GM06990 (cell line): ENCODE measurements around the gene DCHS2.

Experiments used
- DNase-seq: peaks from one replicate; pipeline ENCODE4 v3.0.0-alpha.2; 2011; ENCODE audit not compliant: insufficient read length; ENCODE audit errors: extremely low read depth
- H3K27me3 ChIP-seq: replicated peaks from 2 replicates; pipeline ENCODE4 v1.6.0; 2011; ENCODE audit warnings: low read length; ENCODE audit not compliant: control insufficient read depth, insufficient read depth
- H3K36me3 ChIP-seq: 2 replicates; pipeline ENCODE4 v1.5.1; 2011; ENCODE audit warnings: low read length; ENCODE audit not compliant: control insufficient read depth, insufficient read depth
- H3K4me3 ChIP-seq: replicated peaks from 2 replicates; pipeline ENCODE4 v1.5.1; 2011; ENCODE audit warnings: low read depth, mild to moderate bottlenecking, control low read depth, low read length
- TF ChIP-seq, protein P1 (sequence below): IDR thresholded peaks from 2 replicates; pipeline ENCODE4 v1.5.1; 2011; ENCODE audit warnings: low read length, control low read depth, mild to moderate bottlenecking, inconsistent platforms; ENCODE audit not compliant: insufficient read depth, poor library complexity, severe bottlenecking

DCHS2 gene

DNA sequence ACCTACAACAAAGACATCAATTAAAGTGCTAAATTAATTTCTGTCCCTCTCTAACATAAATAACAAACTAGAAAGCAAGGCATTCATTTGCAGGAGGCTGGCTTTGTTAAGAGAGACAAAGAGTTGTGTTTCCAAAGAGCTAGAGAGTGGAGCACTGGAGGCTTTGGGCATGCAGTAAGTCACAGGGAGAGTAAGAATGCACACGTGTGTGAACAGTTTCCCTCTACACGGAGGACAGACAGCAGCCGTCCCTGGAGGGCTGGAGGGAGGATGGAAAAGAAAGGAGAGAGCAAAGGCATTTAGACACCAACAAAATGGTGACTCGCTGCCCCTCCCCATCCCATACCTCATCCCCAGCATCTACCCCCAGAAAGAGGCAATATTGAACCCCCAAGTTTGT, 20.4 kb upstream of the DCHS2 start:
- Histone ChIP-seq H3K27me3 (no peaks in the 10 kb centered on the region), H3K4me3 (no peak overlapping the region), H3K36me3 (no peaks in the 10 kb centered on the region)
- TF ChIP-seq, protein P1, sequence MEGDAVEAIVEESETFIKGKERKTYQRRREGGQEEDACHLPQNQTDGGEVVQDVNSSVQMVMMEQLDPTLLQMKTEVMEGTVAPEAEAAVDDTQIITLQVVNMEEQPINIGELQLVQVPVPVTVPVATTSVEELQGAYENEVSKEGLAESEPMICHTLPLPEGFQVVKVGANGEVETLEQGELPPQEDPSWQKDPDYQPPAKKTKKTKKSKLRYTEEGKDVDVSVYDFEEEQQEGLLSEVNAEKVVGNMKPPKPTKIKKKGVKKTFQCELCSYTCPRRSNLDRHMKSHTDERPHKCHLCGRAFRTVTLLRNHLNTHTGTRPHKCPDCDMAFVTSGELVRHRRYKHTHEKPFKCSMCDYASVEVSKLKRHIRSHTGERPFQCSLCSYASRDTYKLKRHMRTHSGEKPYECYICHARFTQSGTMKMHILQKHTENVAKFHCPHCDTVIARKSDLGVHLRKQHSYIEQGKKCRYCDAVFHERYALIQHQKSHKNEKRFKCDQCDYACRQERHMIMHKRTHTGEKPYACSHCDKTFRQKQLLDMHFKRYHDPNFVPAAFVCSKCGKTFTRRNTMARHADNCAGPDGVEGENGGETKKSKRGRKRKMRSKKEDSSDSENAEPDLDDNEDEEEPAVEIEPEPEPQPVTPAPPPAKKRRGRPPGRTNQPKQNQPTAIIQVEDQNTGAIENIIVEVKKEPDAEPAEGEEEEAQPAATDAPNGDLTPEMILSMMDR, result no peak
- no peak for DNase-seq

DNA sequence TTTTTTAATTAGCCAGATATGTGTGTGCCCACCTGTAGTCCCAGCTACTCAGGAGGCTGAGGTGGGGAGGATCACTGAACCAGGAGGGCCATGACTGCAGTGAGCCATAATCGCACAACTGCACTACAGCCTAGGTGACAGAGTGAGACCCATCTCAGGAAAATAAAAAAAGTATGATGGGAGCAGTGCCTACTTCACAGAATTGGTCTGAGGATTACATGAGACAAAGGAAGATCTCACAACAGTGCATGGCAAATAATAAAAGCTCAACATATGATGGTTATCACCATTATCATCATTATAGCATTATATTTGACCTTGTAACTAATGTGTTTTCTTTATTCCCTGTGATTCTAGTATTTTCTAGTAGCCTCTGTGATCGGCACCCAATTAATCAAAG, 19.9 kb upstream of the DCHS2 start:
- DNase-seq, result no peak
- H3K27me3 ChIP-seq, result no peaks in the 10 kb centered on the region
- TF ChIP-seq, protein P1, result no peak
- no peaks in the 10 kb centered on the region for H3K36me3 ChIP-seq
- no peak overlapping the region for H3K4me3 ChIP-seq

DNA sequence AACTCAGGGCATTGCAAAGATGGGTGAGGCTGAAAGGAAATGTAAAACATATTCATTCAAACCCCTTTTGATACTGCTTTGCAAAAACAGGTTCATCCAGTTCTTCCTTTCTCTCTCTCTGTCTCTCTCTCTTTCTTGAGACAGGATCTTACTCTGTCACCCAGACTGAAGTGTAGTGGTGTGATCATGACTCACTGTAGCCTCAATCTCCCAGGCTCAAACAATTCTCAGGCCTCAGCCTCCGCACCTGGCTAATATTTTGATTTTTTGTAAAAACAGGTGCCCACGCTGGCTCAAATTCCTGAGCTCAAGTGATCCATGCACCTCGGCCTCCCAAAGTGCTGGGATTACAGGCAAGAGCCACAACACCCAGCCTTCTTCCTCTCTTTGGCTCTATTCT, 15.6 kb upstream of the DCHS2 start:
- no peaks in the 10 kb centered on the region for H3K27me3 ChIP-seq
- TF ChIP-seq, protein P1, result no peak
- DNase-seq, result no peak
- no peak overlapping the region for H3K4me3 ChIP-seq
- no peaks in the 10 kb centered on the region for H3K36me3 ChIP-seq

DNA sequence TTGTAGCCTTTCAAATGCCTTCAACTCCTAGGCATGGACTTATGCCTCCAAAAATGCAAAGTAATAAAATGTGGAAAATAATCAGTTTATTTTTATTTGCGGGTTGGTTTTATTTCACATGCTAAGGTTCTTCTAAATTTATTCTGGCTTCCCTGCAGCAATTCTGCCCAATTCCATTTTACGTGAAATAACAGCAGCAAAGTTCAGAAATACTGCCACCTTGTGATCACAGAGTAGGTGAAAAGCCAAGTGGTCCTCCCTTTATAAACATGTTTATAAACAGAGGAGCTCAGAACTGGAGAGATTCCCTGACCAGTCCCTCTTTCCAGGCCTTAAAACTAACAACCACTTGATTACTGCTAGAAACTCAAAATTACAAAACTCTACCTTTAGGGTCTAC, 14.7 kb upstream of the DCHS2 start:
- Histone ChIP-seq H3K27me3 (no peaks in the 10 kb centered on the region), H3K4me3 (no peak overlapping the region), H3K36me3 (no peaks in the 10 kb centered on the region)
- TF ChIP-seq, protein P1, result peak; percentile 55
- DNase-seq, result no peak

DNA sequence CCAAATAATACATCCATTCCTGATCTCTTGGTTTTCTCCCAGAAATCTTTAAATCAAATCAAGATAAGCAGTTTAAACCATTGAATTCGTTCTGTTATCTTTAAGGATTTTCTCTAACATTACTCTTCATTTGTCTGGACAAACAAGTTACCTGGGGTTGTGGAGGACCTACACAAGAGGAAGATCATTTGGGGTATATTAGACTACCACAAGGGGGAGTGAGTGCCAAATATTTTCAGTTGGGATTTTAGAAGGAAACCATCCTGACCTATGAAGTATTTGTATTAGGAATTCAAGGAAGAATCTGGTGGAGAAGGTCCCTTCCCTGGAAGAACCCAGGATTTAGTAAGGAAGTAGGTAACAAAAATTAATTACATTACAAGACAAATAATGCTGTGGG, 12.0 kb upstream of the DCHS2 start:
- no peaks in the 10 kb centered on the region for H3K36me3 ChIP-seq
- H3K27me3 ChIP-seq, result no peaks in the 10 kb centered on the region
- no peak for DNase-seq
- TF ChIP-seq, protein P1, result peak; percentile 60
- H3K4me3 ChIP-seq, result no peak overlapping the region

DNA sequence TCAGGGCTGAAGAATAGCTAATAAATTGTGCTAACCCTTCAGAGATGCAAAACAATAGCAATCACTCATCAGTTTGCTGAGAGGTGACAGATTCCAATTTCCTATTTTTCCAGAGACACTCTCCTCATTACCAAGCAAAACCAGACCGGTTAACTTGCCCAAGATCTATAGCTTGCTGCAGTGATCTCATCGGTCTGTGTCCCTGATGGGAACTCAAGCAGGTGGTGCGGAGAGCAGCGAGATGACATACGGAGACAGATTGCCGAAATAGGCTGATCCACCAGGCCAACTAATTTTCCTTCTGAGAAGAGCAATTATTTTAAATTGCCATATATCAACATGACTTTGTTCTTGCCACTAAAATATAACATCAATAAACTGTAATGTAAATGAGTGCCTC, 10.5 kb upstream of the DCHS2 start:
- H3K36me3 ChIP-seq, result no peaks in the 10 kb centered on the region
- H3K27me3 ChIP-seq, result no peaks in the 10 kb centered on the region
- TF ChIP-seq, protein P1, result no peak
- no peak for DNase-seq
- H3K4me3 ChIP-seq, result no peak overlapping the region
